H1 (cell line): ENCODE data around the gene MOK. TPM values are rescaled to one million over a fixed set of nuclear protein-coding genes. Genes with fewer than 3 reads are reported as not detected.

ENCODE experiments used
- CEBPB ChIP-seq: IDR thresholded peaks from 2 replicates; pipeline ENCODE4 v1.6.1; 2012; ENCODE audit warnings: low read depth, low read length
- FOSL1 ChIP-seq: IDR thresholded peaks from 2 replicates; pipeline ENCODE4 v1.6.1; 2011; ENCODE audit warnings: mild to moderate bottlenecking, low read depth, low read length, moderate library complexity; ENCODE audit not compliant: insufficient read depth
- JUN ChIP-seq: IDR thresholded peaks from 2 replicates; pipeline ENCODE4 v1.6.1; 2011; ENCODE audit warnings: low read depth, mild to moderate bottlenecking, improper control_type of control experiment, low read length
- KDM1A ChIP-seq: fragments of 200-600, 300-600 bp; sonication (generic); IDR thresholded peaks from 2 replicates; pipeline ENCODE4 v1.7.1; 2016; ENCODE audit warnings: mild to moderate bottlenecking, low read length, borderline replicate concordance
- KDM5A ChIP-seq: fragments of 200-600 bp; IDR thresholded peaks from 2 replicates; pipeline ENCODE4 v1.7.1; 2012; ENCODE audit warnings: mild to moderate bottlenecking, low read length, inconsistent platforms, mixed read lengths
- MAFK ChIP-seq: IDR thresholded peaks from 2 replicates; pipeline ENCODE4 v1.6.1; 2012; ENCODE audit warnings: low read depth, mild to moderate bottlenecking, improper control_type of control experiment, low read length
- RBBP5 ChIP-seq: IDR thresholded peaks from 2 replicates; pipeline ENCODE4 v1.7.1; 2012; ENCODE audit warnings: low read depth, mild to moderate bottlenecking, inconsistent platforms, low read length, moderate library complexity, borderline replicate concordance
- SP1 ChIP-seq: IDR thresholded peaks from 2 replicates; pipeline ENCODE4 v1.6.1; 2011; ENCODE audit warnings: low read depth, low read length
- TEAD4 ChIP-seq: IDR thresholded peaks from 2 replicates; pipeline ENCODE4 v1.6.1; 2012; ENCODE audit warnings: low read depth, low read length, inconsistent platforms, mixed read lengths
- polyA plus RNA-seq, 7 experiments: library from polyadenylated mRNA; depleted of rRNA in 3 of 7; stranded (reverse) in 5 of 7; unstranded in 2 of 7; fragments of >200 nt in 5 of 7; fragments of 200-250 nt in 2 of 7; gene quantifications; 1 replicate in 5 of 7; 2 replicates in 1 of 7; 4 replicates in 1 of 7; pipeline versions ENCODE4 v1.2.1 to v1.2.3, GENCODE V29; 2011 to 2013; ENCODE audit warnings: missing spikeins in 2 of 7, mixed read lengths in 2 of 7
- total RNA-seq: library from RNA; stranded (reverse); fragmentation: NEBNext Ultra II Directional; extraction: Animal tissue kit (Norgen Biotek cat#: 25700); gene quantifications from 2 replicates; pipeline ENCODE4 v1.2.1, GENCODE V29; 2021
- TF ChIP-seq, protein P1 (sequence below): fragments of 300-600 bp; sonication (generic); IDR thresholded peaks from 2 replicates; pipeline ENCODE4 v1.7.1; 2012; ENCODE audit warnings: low read length, moderate library complexity, mild to moderate bottlenecking, inconsistent platforms; ENCODE audit not compliant: insufficient replicate concordance

Gene MOK
- total and polyA plus RNA-seq, 2 of the 8 experiments (the other 6 are each of a cell fraction or from before 2014, with no cell fraction given), result 2.1 to 2.5 TPM

GRCh38 chr14:102304611-102305506 lies at the start of gene MOK (continued):
- TF ChIP-seq, protein P1, sequence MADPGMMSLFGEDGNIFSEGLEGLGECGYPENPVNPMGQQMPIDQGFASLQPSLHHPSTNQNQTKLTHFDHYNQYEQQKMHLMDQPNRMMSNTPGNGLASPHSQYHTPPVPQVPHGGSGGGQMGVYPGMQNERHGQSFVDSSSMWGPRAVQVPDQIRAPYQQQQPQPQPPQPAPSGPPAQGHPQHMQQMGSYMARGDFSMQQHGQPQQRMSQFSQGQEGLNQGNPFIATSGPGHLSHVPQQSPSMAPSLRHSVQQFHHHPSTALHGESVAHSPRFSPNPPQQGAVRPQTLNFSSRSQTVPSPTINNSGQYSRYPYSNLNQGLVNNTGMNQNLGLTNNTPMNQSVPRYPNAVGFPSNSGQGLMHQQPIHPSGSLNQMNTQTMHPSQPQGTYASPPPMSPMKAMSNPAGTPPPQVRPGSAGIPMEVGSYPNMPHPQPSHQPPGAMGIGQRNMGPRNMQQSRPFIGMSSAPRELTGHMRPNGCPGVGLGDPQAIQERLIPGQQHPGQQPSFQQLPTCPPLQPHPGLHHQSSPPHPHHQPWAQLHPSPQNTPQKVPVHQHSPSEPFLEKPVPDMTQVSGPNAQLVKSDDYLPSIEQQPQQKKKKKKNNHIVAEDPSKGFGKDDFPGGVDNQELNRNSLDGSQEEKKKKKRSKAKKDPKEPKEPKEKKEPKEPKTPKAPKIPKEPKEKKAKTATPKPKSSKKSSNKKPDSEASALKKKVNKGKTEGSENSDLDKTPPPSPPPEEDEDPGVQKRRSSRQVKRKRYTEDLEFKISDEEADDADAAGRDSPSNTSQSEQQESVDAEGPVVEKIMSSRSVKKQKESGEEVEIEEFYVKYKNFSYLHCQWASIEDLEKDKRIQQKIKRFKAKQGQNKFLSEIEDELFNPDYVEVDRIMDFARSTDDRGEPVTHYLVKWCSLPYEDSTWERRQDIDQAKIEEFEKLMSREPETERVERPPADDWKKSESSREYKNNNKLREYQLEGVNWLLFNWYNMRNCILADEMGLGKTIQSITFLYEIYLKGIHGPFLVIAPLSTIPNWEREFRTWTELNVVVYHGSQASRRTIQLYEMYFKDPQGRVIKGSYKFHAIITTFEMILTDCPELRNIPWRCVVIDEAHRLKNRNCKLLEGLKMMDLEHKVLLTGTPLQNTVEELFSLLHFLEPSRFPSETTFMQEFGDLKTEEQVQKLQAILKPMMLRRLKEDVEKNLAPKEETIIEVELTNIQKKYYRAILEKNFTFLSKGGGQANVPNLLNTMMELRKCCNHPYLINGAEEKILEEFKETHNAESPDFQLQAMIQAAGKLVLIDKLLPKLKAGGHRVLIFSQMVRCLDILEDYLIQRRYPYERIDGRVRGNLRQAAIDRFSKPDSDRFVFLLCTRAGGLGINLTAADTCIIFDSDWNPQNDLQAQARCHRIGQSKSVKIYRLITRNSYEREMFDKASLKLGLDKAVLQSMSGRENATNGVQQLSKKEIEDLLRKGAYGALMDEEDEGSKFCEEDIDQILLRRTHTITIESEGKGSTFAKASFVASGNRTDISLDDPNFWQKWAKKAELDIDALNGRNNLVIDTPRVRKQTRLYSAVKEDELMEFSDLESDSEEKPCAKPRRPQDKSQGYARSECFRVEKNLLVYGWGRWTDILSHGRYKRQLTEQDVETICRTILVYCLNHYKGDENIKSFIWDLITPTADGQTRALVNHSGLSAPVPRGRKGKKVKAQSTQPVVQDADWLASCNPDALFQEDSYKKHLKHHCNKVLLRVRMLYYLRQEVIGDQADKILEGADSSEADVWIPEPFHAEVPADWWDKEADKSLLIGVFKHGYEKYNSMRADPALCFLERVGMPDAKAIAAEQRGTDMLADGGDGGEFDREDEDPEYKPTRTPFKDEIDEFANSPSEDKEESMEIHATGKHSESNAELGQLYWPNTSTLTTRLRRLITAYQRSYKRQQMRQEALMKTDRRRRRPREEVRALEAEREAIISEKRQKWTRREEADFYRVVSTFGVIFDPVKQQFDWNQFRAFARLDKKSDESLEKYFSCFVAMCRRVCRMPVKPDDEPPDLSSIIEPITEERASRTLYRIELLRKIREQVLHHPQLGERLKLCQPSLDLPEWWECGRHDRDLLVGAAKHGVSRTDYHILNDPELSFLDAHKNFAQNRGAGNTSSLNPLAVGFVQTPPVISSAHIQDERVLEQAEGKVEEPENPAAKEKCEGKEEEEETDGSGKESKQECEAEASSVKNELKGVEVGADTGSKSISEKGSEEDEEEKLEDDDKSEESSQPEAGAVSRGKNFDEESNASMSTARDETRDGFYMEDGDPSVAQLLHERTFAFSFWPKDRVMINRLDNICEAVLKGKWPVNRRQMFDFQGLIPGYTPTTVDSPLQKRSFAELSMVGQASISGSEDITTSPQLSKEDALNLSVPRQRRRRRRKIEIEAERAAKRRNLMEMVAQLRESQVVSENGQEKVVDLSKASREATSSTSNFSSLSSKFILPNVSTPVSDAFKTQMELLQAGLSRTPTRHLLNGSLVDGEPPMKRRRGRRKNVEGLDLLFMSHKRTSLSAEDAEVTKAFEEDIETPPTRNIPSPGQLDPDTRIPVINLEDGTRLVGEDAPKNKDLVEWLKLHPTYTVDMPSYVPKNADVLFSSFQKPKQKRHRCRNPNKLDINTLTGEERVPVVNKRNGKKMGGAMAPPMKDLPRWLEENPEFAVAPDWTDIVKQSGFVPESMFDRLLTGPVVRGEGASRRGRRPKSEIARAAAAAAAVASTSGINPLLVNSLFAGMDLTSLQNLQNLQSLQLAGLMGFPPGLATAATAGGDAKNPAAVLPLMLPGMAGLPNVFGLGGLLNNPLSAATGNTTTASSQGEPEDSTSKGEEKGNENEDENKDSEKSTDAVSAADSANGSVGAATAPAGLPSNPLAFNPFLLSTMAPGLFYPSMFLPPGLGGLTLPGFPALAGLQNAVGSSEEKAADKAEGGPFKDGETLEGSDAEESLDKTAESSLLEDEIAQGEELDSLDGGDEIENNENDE, result no peak
- TF ChIP-seq FOSL1 (no peak), SP1 (0 out of 2 replicates have a peak, but pooled peaks have one; percentile 16), CEBPB (no peak), KDM5A (no peak), TEAD4 (no peak), RBBP5 (peak; percentile 74; the same call in 1 of the 2 replicates), MAFK (no peak), JUN (no peak; the same call in 1 of the 2 replicates), KDM1A (no peak)
